ENCODE measurements around the gene BBOF1. TPM values are rescaled to one million over a fixed set of nuclear protein-coding genes. Genes with fewer than 3 reads are reported as not detected.
A peak's percentile ranks its signal among the peaks of the same experiment; 100 is the strongest.
"Not testable (repeated sequence)": the region's sequence is repeated elsewhere in the genome, so short reads cannot be mapped to it uniquely, and the experiment has no call there.

The BBOF1 gene
- total RNA-seq, 1 donor from 2014 or later, result 2.1 TPM

- Histone ChIP-seq H3K36me3 (ENCODE audit: control insufficient read depth in 3 of 3, insufficient read depth in 3 of 3, low read length in 3 of 3) (peaks cover 12 to 15% (median 14%) of the 10 kb centered on the region in 3 donors), H3K27me3 (ENCODE audit: control insufficient read depth in 3 of 3, insufficient read depth in 3 of 3, low read length in 3 of 3) (no peaks in the 10 kb centered on the region), H3K27ac (ENCODE audit: low read depth, low read length) (no peak overlapping the region), H3K4me1 (ENCODE audit: control insufficient read depth in 3 of 3, insufficient read depth in 3 of 3, low read length in 3 of 3) (no peaks in the 10 kb centered on the region), H3K9me3 (ENCODE audit: control insufficient read depth in 3 of 3, low read length in 3 of 3) (no peaks in the 10 kb centered on the region), H3K9ac (ENCODE audit: low read depth in 1 of 3, low read length in 3 of 3) (no peak overlapping the region), H3K4me3 (ENCODE audit: low read length in 3 of 3) (no peak overlapping the region)
Observed at GRCh38 chr14:73996731-73997107, 22.4 kb upstream of the BBOF1 start.

GRCh38 chr14:73997108-73997943, 21.8 kb upstream of the BBOF1 start:
- no peaks in the 10 kb centered on the region for H3K4me1 ChIP-seq (ENCODE audit: control insufficient read depth in 3 of 3, insufficient read depth in 3 of 3, low read length in 3 of 3)
- no peaks in the 10 kb centered on the region for H3K27me3 ChIP-seq (ENCODE audit: control insufficient read depth in 3 of 3, insufficient read depth in 3 of 3, low read length in 3 of 3)
- no peak overlapping the region for H3K9ac ChIP-seq (ENCODE audit: low read depth in 1 of 3, low read length in 3 of 3)
- no peaks in the 10 kb centered on the region for H3K9me3 ChIP-seq (ENCODE audit: control insufficient read depth in 3 of 3, low read length in 3 of 3)
- no peak overlapping the region for H3K27ac ChIP-seq (ENCODE audit: low read depth, low read length)
- H3K4me3 ChIP-seq (ENCODE audit: low read length in 3 of 3), result no peak overlapping the region
- H3K36me3 ChIP-seq (ENCODE audit: control insufficient read depth in 3 of 3, insufficient read depth in 3 of 3, low read length in 3 of 3), result peaks cover 12 to 15% (median 14%) of the 10 kb centered on the region in 3 donors

GRCh38 chr14:73997944-73998447, 21.2 kb upstream of the BBOF1 start:
- no peaks in the 10 kb centered on the region for H3K27me3 ChIP-seq (ENCODE audit: control insufficient read depth in 3 of 3, insufficient read depth in 3 of 3, low read length in 3 of 3)
- H3K9ac ChIP-seq (ENCODE audit: low read depth in 1 of 3, low read length in 3 of 3), result no peak overlapping the region
- peaks cover 12 to 15% (median 14%) of the 10 kb centered on the region in 3 donors for H3K36me3 ChIP-seq (ENCODE audit: control insufficient read depth in 3 of 3, insufficient read depth in 3 of 3, low read length in 3 of 3)
- H3K4me3 ChIP-seq (ENCODE audit: low read length in 3 of 3), result no peak overlapping the region
- no peak overlapping the region for H3K27ac ChIP-seq (ENCODE audit: low read depth, low read length)
- no peaks in the 10 kb centered on the region for H3K9me3 ChIP-seq (ENCODE audit: control insufficient read depth in 3 of 3, low read length in 3 of 3)
- H3K4me1 ChIP-seq (ENCODE audit: control insufficient read depth in 3 of 3, insufficient read depth in 3 of 3, low read length in 3 of 3), result no peaks in the 10 kb centered on the region

- Histone ChIP-seq H3K9ac (ENCODE audit: low read depth in 1 of 3, low read length in 3 of 3) (no peak overlapping the region), H3K4me1 (ENCODE audit: control insufficient read depth in 3 of 3, insufficient read depth in 3 of 3, low read length in 3 of 3) (no peaks in the 10 kb centered on the region), H3K4me3 (ENCODE audit: low read length in 3 of 3) (no peak overlapping the region), H3K9me3 (ENCODE audit: control insufficient read depth in 3 of 3, low read length in 3 of 3) (no peaks in the 10 kb centered on the region), H3K36me3 (ENCODE audit: control insufficient read depth in 3 of 3, insufficient read depth in 3 of 3, low read length in 3 of 3) (peaks cover 14 to 18% (median 14%) of the 10 kb centered on the region in 3 donors), H3K27ac (ENCODE audit: low read depth, low read length) (no peak overlapping the region), H3K27me3 (ENCODE audit: control insufficient read depth in 3 of 3, insufficient read depth in 3 of 3, low read length in 3 of 3) (no peaks in the 10 kb centered on the region)
Observed at GRCh38 chr14:73998726-73999125, 20.4 kb upstream of the BBOF1 start.

GRCh38 chr14:74005664-74006063, 13.5 kb upstream of the BBOF1 start:
- H3K9me3 ChIP-seq (ENCODE audit: control insufficient read depth in 3 of 3, low read length in 3 of 3); H3K9ac ChIP-seq (ENCODE audit: low read depth in 1 of 3, low read length in 3 of 3); H3K27me3 ChIP-seq (ENCODE audit: control insufficient read depth in 3 of 3, insufficient read depth in 3 of 3, low read length in 3 of 3); H3K27ac ChIP-seq (ENCODE audit: low read depth, low read length); H3K4me1 ChIP-seq (ENCODE audit: control insufficient read depth in 3 of 3, insufficient read depth in 3 of 3, low read length in 3 of 3); H3K4me3 ChIP-seq (ENCODE audit: low read length in 3 of 3): not testable (repeated sequence)
- peaks cover 16 to 21% (median 17%) of the 10 kb centered on the region in 3 donors for H3K36me3 ChIP-seq (ENCODE audit: control insufficient read depth in 3 of 3, insufficient read depth in 3 of 3, low read length in 3 of 3)

GRCh38 chr14:74008843-74009499, 10.2 kb upstream of the BBOF1 start:
- Histone ChIP-seq H3K27ac (ENCODE audit: low read depth, low read length) (no peak overlapping the region), H3K4me3 (ENCODE audit: low read length in 3 of 3) (no peak overlapping the region), H3K36me3 (ENCODE audit: control insufficient read depth in 3 of 3, insufficient read depth in 3 of 3, low read length in 3 of 3) (peaks cover 24 to 29% (median 24%) of the 10 kb centered on the region in 3 donors), H3K9me3 (ENCODE audit: control insufficient read depth in 3 of 3, low read length in 3 of 3) (no peaks in the 10 kb centered on the region), H3K9ac (ENCODE audit: low read depth in 1 of 3, low read length in 3 of 3) (no peak overlapping the region), H3K4me1 (ENCODE audit: control insufficient read depth in 3 of 3, insufficient read depth in 3 of 3, low read length in 3 of 3) (no peaks in the 10 kb centered on the region), H3K27me3 (ENCODE audit: control insufficient read depth in 3 of 3, insufficient read depth in 3 of 3, low read length in 3 of 3) (no peaks in the 10 kb centered on the region)

GRCh38 chr14:74014299-74014698, 4.8 kb upstream of the BBOF1 start:
- peaks cover 12 to 20% (median 17%) of the 10 kb centered on the region in 3 donors for H3K36me3 ChIP-seq (ENCODE audit: control insufficient read depth in 3 of 3, insufficient read depth in 3 of 3, low read length in 3 of 3)

GRCh38 chr14:74015176-74015575, 4.0 kb upstream of the BBOF1 start:
- Histone ChIP-seq H3K27me3 (ENCODE audit: control insufficient read depth in 3 of 3, insufficient read depth in 3 of 3, low read length in 3 of 3) (no peaks in the 10 kb centered on the region), H3K27ac (ENCODE audit: low read depth, low read length) (no peak overlapping the region), H3K9ac (ENCODE audit: low read depth in 1 of 3, low read length in 3 of 3) (no peak overlapping the region), H3K36me3 (ENCODE audit: control insufficient read depth in 3 of 3, insufficient read depth in 3 of 3, low read length in 3 of 3) (peaks cover 12 to 16% (median 14%) of the 10 kb centered on the region in 3 donors), H3K4me1 (ENCODE audit: control insufficient read depth in 3 of 3, insufficient read depth in 3 of 3, low read length in 3 of 3) (peaks cover 11 to 15% (median 11%) of the 10 kb centered on the region in 3 donors), H3K9me3 (ENCODE audit: control insufficient read depth in 3 of 3, low read length in 3 of 3) (no peaks in the 10 kb centered on the region), H3K4me3 (ENCODE audit: low read length in 3 of 3) (no peak overlapping the region)

More at GRCh38 chr14:74014299-74014698, 4.8 kb upstream of the BBOF1 start:
- no peak overlapping the region for H3K27ac ChIP-seq (ENCODE audit: low read depth, low read length)
- H3K9me3 ChIP-seq (ENCODE audit: control insufficient read depth in 3 of 3, low read length in 3 of 3), result no peaks in the 10 kb centered on the region
- no peaks in the 10 kb centered on the region for H3K27me3 ChIP-seq (ENCODE audit: control insufficient read depth in 3 of 3, insufficient read depth in 3 of 3, low read length in 3 of 3)
- H3K9ac ChIP-seq (ENCODE audit: low read depth in 1 of 3, low read length in 3 of 3), result no peak overlapping the region
- H3K4me3 ChIP-seq (ENCODE audit: low read length in 3 of 3), result no peak overlapping the region
- peaks cover 5 to 10% (median 6%) of the 10 kb centered on the region in 3 donors for H3K4me1 ChIP-seq (ENCODE audit: control insufficient read depth in 3 of 3, insufficient read depth in 3 of 3, low read length in 3 of 3)

- no peak overlapping the region for H3K27ac ChIP-seq (ENCODE audit: low read depth, low read length)
- no peaks in the 10 kb centered on the region for H3K27me3 ChIP-seq (ENCODE audit: control insufficient read depth in 3 of 3, insufficient read depth in 3 of 3, low read length in 3 of 3)
- H3K9me3 ChIP-seq (ENCODE audit: control insufficient read depth in 3 of 3, low read length in 3 of 3), result no peaks in the 10 kb centered on the region
- H3K4me1 ChIP-seq (ENCODE audit: control insufficient read depth in 3 of 3, insufficient read depth in 3 of 3, low read length in 3 of 3), result peaks cover 11 to 15% (median 11%) of the 10 kb centered on the region in 3 donors
- peaks cover 10 to 12% (median 11%) of the 10 kb centered on the region in 3 donors for H3K36me3 ChIP-seq (ENCODE audit: control insufficient read depth in 3 of 3, insufficient read depth in 3 of 3, low read length in 3 of 3)
- no peak overlapping the region for H3K9ac ChIP-seq (ENCODE audit: low read depth in 1 of 3, low read length in 3 of 3)
- H3K4me3 ChIP-seq (ENCODE audit: low read length in 3 of 3), result no peak overlapping the region
Observed at GRCh38 chr14:74015963-74016362, 3.2 kb upstream of the BBOF1 start.

- Histone ChIP-seq H3K27me3 (ENCODE audit: control insufficient read depth in 3 of 3, insufficient read depth in 3 of 3, low read length in 3 of 3) (no peaks in the 10 kb centered on the region), H3K9ac (ENCODE audit: low read depth in 1 of 3, low read length in 3 of 3) (peak overlapping the region; percentile 96 to 98 (median 97)), H3K27ac (ENCODE audit: low read depth, low read length) (peak overlapping the region; percentile 95), H3K4me1 (ENCODE audit: control insufficient read depth in 3 of 3, insufficient read depth in 3 of 3, low read length in 3 of 3) (peaks cover 11 to 15% (median 11%) of the 10 kb centered on the region in 3 donors), H3K9me3 (ENCODE audit: control insufficient read depth in 3 of 3, low read length in 3 of 3) (no peaks in the 10 kb centered on the region), H3K36me3 (ENCODE audit: control insufficient read depth in 3 of 3, insufficient read depth in 3 of 3, low read length in 3 of 3) (peaks cover 3 to 7% (median 5%) of the 10 kb centered on the region in 3 donors), H3K4me3 (ENCODE audit: low read length in 3 of 3) (peak overlapping the region; percentile 90 to 95 (median 90))
Observed at GRCh38 chr14:74018174-74018585, 969 bp upstream of the BBOF1 start.
